GM12864 (cell line): Measurements from ENCODE around the gene MACROH2A1.

Source experiments
- DNase-seq: peaks from one replicate; pipeline ENCODE4 v3.0.0-alpha.2; 2011; ENCODE audit warnings: low read depth
- H3K4me3 ChIP-seq: 2 replicates; pipeline ENCODE4 v1.5.1; 2011; ENCODE audit warnings: mild to moderate bottlenecking, low read depth, low read length, control low read depth
- TF ChIP-seq, protein P1 (sequence below): IDR thresholded peaks from 2 replicates; pipeline ENCODE4 v1.5.1; 2011; ENCODE audit warnings: low read depth, mild to moderate bottlenecking, moderate library complexity, low read length, control low read depth, inconsistent platforms; ENCODE audit errors: missing control alignments

Gene MACROH2A1

DNA sequence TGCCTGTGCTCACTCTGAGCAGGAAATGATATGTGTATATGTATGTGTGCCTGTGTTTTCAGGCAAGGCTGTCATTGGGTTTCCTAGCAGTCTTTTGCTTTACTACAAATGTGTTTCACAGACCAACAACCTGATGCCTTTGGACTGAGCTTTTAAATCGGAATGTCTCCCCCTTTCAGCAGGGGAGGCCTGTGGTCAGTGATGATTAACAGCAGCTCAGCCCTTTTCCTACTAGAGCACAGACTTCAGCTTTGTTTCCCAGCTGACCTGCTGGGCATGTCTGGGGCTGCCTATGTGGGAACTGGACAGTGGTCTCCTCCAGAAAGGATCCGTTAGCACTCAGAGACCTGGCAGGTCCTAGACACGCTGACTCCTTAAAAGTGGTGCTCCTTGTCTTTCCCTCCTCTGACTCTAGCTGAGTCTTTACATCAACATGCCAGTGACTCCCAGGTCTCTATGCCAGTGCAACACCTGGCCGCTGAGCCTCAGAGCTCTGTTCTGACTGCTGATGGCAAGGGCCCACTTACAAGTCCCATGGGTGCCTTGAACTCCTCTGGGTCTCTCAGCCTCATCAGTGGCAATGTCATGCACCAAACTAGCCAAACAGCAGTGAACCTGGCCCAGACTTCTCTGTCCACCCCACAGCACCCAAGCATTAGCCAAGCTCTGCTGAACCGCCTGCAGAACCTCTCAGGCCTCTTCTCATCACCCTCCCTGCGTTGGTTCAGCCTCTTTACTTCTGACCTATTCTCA is 7.7 kb downstream of the MACROH2A1 start:
- H3K4me3 ChIP-seq, result no peak overlapping the region
- no peak for DNase-seq
- TF ChIP-seq, protein P1, sequence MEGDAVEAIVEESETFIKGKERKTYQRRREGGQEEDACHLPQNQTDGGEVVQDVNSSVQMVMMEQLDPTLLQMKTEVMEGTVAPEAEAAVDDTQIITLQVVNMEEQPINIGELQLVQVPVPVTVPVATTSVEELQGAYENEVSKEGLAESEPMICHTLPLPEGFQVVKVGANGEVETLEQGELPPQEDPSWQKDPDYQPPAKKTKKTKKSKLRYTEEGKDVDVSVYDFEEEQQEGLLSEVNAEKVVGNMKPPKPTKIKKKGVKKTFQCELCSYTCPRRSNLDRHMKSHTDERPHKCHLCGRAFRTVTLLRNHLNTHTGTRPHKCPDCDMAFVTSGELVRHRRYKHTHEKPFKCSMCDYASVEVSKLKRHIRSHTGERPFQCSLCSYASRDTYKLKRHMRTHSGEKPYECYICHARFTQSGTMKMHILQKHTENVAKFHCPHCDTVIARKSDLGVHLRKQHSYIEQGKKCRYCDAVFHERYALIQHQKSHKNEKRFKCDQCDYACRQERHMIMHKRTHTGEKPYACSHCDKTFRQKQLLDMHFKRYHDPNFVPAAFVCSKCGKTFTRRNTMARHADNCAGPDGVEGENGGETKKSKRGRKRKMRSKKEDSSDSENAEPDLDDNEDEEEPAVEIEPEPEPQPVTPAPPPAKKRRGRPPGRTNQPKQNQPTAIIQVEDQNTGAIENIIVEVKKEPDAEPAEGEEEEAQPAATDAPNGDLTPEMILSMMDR, result no peak

DNA sequence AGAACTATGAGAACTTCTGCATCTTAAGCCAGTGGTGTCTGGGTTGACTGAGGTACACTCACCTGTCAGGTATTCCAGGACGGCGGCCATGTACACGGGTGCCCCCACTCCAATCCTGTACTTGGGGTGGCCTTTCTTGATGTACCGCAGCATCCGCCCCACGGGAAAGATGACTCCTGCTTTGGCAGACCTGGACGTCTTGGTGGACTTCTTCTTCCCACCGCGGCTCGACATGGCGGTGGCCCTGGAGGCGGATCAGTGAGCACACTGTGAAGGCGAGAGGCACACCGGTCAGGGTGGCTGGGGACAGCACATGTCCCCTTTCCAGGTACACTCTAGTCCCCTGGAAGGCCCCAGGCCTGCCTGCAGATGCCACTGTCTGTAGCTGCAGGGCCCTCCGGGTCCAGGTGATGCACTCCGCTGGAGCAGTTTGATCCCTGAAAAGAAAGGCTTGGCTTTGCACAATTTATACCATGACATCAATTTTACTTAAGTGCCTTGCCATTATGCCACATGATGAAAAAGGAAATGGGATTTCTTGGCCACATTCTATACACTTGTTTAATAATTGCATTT is 10.1 kb downstream of the MACROH2A1 start:
- DNase-seq, result no peak
- no peak overlapping the region for H3K4me3 ChIP-seq
- TF ChIP-seq, protein P1, result no peak

DNA sequence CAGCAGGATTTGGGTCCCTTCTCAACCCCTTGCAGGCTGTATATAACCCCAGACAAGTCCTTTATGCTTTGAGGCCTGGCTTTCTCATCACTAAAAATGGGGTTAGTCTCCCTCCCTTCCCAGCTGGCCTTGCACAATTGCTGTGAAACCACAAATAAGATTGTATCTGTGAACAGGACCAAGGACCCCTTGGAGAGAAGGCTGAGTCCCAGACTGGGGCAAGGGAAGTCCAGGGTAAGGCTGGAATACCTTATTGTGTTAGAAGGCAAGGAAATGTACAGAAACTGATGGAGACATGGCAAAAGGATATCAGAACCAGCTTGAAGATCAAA is 11.4 kb downstream of the MACROH2A1 start:
- no peak for DNase-seq
- H3K4me3 ChIP-seq, result no peak overlapping the region
- TF ChIP-seq, protein P1, result no peak

DNA sequence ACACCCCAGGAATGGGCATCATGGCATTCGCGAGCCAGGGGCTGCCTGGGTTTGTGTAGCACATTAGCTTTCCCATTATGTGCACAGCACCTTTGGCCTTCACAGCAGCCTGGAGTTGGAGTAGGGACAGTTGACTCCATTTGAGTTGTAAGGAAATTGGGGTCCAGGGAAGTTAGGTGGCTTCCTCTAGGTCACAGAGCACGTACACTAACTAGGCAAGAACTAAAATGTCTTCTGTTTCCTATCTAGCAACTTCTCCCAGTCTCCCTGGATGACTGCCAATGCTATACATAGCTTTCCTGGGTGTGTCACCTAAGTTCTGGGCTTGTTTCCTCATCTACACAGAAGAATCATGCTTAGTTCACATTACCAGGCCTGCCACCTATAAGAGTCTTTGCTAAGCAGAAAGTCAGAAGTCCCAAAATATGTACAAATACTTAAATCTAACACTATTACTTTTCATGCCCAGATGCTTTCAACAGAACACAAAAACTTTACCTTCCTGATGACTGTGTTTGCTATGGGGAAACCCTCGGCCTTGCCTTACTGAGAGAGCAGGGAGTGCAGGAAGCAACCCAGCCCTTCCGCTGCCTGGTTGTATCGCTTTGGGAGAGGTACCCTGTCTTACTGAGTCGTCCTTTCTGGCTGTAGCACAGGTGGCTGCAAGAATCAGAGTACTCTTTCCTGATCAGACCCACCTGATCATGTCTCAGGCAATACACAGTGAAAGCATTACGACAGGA is 12.0 kb downstream of the MACROH2A1 start:
- no peak overlapping the region for H3K4me3 ChIP-seq
- no peak for DNase-seq
- TF ChIP-seq, protein P1, result no peak

DNA sequence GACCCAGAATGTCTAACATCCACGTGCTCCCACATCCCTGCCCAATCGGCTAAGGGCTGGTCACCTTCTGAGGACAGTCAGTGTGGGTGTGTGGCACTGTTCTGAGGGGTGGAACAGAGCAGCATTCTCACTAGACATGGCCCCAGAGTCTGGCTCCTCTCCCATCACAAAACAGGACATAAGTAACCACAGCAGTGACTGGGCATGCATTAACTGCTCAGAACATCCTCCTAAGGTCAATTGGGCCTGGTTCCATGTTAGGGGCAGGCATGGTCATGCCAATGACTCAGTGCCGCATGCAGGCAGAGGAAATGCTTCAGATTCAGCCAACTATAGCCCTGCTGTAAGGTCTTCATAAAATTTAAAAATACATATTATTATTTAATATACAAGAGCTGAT is 12.9 kb downstream of the MACROH2A1 start:
- H3K4me3 ChIP-seq, result no peak overlapping the region
- DNase-seq, result no peak
- TF ChIP-seq, protein P1, result no peak

DNA sequence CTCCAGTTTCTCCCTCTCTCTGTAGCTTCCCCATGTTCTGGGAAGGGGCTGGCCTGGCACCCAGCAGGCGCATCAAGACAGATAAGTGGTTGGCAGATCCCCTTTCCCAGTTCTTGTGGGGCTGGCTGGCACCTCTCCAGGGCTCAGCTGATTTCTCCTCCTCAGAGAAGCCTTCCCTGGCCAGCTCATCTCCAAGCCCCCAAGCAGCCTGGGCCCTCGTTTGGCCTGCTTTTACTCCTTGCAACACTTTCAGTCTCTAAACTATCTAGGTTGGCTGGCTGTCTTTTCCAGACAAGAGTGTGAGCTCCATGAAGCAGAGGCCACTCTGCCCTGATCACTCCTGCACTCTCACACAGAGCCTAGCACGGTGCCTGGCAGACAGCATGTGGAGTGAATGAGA is 13.5 kb downstream of the MACROH2A1 start:
- DNase-seq, result no peak
- TF ChIP-seq, protein P1, result no peak
- no peak overlapping the region for H3K4me3 ChIP-seq
